GM18526 (cell line): Measurements from ENCODE around the gene NPAS1.

Experiments
- POLR2A ChIP-seq: IDR thresholded peaks from 3 replicates; pipeline ENCODE4 v1.6.1; 2011; ENCODE audit not compliant: insufficient read length; ENCODE audit errors: extremely low read depth

The NPAS1 gene

GRCh38 chr19:47022541-47023447 is 3.2 kb downstream of the NPAS1 start:
- no peak for TF ChIP-seq POLR2A

- no peak for TF ChIP-seq POLR2A
These were observed 3.8 kb downstream of the NPAS1 start for GRCh38 chr19:47023448-47023794.

- TF ChIP-seq POLR2A, result no peak
These were observed 4.9 kb downstream of the NPAS1 start for GRCh38 chr19:47024502-47024901.

- TF ChIP-seq POLR2A, result no peak
These were observed 6.5 kb downstream of the NPAS1 start for GRCh38 chr19:47026156-47026555.

GRCh38 chr19:47026889-47027288 is 7.3 kb downstream of the NPAS1 start:
- no peak for TF ChIP-seq POLR2A

- no peak for TF ChIP-seq POLR2A
These were observed 8.0 kb downstream of the NPAS1 start for GRCh38 chr19:47027586-47028088.

GRCh38 chr19:47028195-47028601 is 8.6 kb downstream of the NPAS1 start:
- TF ChIP-seq POLR2A, result no peak

GRCh38 chr19:47032171-47032811 is 12.7 kb downstream of the NPAS1 start:
- TF ChIP-seq POLR2A, result no peak

GRCh38 chr19:47035127-47036096 is 15.8 kb downstream of the NPAS1 start:
- no peak for TF ChIP-seq POLR2A

- peak; percentile 16 for TF ChIP-seq POLR2A
These were observed 16.5 kb downstream of the NPAS1 start for GRCh38 chr19:47036097-47036651.

GRCh38 chr19:47037766-47038165 is 18.1 kb downstream of the NPAS1 start:
- TF ChIP-seq POLR2A, result no peak

- no peak for TF ChIP-seq POLR2A
These were observed 19.7 kb downstream of the NPAS1 start for GRCh38 chr19:47039239-47039874.

- no peak for TF ChIP-seq POLR2A
These were observed 21.2 kb downstream of the NPAS1 start for GRCh38 chr19:47040869-47041268.

- TF ChIP-seq POLR2A, result no peak
These were observed 25.6 kb downstream of the NPAS1 start for GRCh38 chr19:47044946-47045866.
